Activated effector memory CD4-positive, alpha-beta T cell treated with Interleukin-2 at 50 U/mL for 16 hours (primary cell): ENCODE results near the gene ADGRG2.
"Not testable (repeated sequence)": the region's sequence is repeated elsewhere in the genome, so short reads cannot be mapped to it uniquely, and the experiment has no call there.

ENCODE experiments used
- DNase-seq: peaks from one replicate; pipeline ENCODE4 v3.0.0-alpha.2; 2020

Gene ADGRG2

DNA sequence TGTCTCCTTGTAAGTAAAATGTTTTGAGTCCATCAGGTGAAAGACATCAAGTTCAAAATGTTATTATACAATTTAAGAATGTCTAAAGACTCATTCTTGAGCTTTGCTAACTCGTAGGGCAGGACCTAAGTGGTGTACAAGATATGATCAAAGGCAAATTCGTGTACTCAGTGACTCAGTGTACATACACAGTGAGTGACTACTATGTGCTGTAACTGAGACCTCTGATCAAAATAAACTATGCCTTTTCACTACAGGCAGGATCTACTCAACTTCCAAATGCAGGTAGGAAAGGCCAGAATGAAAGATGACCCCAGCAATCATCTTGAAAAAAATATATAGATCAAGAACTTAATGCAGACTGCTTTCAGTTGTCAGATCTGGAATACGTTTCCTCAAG, 49.9 kb downstream of the ADGRG2 start:
- DNase-seq = no peak

DNA sequence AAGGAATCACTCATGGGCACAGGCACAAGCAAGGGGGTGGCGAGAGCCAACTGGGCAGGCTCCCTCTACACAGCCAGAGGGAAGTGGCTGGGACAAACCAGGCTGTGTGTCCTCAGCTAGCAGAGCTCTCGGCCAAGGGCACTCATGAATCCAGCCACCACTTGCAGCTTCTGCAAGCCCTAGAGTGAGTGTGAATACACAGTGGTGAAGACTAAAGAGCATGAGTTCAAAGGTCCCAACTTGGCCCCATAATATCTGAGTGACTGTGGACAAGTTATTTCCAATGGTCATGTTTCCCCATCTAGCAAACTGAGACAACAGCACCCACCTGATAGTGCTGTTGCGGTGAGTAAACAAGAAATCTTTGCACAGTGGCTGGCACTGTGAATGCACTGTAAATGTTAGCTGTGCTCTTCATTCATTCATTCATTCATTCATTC, 51.7 kb downstream of the ADGRG2 start:
- no peak for DNase-seq

DNA sequence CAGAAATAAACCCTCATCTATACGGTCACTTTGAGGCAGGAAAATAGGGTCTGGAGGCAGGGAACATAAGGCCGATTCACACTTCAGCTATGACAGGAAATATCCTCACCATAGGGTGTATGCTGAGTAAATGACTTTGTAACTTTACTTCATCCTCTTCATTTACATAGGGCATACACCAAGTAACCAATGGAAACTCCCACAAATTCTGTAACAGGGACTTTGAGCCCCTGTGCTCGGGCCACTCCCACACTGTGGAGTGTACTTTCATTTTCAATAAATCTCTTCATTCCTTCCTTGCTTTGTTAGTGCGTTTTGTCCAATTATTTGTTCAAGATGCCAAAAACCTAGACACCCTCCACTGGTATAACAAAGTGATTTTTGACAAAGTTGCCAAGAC, 55.3 kb downstream of the ADGRG2 start:
- DNase-seq = not testable (repeated sequence)

DNA sequence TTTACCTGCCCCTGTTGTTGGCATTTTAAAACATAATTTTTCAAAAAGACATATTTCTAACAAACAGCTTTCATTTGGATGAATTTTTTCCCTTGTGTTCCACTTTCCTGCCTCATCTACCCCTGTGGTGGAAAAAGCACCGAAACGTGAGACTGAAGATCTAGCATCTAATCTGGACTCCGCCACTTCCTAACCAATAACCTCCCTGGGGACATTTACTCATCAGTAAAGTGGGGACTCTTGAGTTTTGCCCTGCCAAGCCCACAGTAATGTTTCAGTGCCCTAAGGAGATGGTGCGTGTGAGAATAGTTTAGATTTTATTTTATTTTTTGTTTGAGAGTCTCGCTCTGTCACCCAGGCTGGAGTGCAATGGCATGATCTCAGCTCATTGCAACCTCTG, 56.7 kb downstream of the ADGRG2 start:
- no peak for DNase-seq

DNA sequence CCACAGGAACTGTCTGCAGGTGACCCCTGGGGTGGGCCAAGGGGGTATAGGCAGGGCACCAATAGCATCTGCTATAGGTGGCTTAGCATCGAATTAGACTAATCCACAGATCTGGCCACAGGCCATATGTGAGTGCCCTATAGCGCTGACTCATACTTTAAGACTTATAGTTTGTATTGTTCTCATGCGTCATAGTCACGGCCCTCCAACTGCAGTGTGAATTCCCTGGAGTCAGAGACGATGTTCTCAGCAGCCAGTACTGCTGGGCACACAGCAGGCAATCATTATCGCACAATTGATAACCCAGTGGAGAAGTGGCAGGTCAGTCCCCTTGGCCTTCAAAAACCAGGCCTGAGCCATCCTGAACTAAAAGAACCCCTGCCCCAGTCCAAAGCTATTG, 58.1 kb downstream of the ADGRG2 start:
- no peak for DNase-seq

DNA sequence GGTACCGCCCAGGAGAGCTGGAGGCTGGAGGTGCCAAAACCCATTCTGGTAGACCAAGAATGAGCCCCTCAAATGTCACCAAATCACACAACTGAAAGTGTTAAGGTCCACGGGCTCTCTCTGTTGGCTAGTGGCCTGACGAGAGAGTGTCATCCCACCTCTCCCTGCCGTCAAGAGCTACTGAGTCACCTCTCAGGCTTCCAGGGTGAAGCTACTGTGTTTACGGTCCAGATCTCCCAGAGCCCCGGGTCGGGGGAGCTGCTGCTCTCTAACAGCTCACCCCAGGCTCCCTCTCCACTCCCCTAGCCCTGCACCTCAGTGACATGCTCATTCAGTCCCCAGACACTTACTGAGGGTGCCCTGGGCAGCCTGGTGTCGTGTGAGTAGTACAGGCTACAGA, 59.2 kb downstream of the ADGRG2 start:
- DNase-seq = no peak

DNA sequence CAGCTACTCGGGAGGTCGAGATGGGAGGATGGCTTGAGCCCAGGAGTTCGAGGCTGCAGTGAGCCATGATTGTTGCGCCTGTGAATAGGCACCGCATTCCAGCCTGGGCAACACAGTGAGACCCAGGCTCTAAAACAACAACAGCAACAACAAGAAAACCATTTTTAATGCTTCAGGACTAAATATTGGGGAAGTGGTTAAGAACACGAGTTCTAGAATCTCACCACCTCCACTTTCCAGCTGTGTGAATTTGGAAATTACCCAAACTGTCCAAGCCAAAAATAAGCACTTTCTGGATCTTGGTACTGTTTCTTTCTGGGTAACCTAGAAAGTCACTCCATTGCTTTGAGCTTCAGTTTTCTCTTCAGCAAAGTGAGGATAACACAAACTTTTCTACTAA, 63.2 kb downstream of the ADGRG2 start:
- DNase-seq = no peak

DNA sequence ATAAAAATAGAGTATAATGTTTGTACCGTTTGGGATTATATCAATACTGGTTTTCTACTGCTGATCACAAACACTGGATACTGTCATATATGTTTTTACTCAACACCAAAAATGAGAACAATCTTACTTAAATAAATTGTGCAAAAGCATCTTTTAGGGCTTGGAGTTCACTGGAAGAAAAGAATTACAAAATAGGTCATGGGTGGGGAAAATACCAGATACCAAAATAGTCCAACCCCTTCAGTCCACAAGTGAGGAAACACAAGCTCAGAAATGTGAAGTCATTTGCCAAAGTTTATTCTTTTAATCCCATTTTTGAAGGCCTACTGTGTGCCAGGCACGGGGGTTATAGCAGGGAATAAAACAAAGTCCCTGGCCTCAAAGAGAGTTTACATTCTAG, 64.4 kb downstream of the ADGRG2 start:
- no peak for DNase-seq

DNA sequence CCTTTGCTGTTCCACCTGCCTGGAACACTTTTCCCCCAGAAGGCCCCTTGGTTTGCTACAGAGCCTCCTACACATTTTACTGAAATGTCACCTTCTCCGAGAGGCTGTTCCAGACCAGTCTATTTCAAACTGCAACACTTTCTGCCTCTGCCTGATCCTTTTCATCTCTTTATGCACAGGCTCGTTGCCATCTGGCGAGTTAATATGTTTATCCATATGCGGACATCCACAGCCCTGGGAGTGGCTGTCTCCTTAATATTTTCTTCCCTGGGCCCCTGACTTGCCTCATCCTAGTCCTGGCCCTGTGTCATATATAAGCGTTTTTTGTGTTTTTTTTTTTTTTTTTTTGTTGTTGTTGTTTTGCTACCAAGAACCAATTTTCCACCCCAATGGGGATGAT, 73.2 kb downstream of the ADGRG2 start:
- no peak for DNase-seq

DNA sequence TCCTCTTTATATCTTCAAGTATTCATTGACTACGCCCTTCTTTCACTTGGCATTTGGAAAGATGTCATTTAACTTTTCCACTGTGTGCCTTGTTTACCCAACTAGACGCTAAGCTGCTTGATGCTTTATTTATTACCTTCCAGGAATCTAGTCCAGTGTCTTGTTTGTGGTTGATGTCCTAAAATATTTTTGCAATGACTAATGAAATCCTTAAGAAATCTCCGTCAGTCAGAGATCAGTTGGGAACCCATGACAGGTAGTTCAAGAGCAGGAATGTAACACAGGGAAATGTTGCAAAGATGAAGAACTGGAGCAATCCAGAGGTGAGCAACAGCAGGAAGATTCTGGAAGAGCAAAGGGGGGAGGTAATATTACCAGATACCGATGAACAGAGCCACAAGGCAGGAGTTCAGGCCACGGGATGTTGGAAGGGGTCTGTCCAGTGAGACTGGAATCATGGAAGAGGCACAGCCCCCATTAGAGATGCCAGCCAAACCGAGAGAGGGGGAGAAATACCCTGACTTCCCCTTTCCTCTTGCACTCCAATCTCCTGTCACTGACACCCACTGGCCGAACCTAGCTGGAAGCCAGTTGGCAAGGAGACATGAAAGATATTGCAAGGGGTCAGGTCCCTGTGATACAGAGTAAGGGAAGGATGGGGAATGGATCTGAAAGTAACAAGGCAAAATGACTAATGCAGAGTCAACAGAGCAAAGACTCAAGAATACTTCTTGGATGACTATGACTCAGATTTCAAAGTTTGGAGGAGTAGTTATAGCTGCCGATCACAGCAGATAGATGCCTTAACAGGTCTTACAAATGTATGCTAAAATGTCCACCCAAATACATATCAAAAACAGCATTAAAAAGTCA, 75.7 kb downstream of the ADGRG2 start:
- DNase-seq = no peak

DNA sequence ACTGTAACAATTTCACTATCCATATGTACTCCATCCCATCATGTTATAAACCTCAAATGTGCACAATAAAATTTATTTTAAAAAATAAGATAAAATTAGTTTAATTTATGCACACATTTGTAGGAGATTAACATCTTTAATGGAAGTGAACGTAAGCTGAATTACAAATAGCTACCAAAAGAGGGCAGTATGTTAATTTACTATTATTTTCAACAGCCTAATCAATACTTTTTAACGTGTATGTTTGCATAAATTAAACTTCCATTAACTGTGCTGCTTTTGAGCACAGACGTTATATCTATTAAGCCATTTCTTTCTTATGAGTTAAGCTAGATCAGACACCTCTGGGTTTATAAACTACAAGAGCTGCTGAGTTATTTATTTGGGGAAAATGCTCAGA, 81.9 kb downstream of the ADGRG2 start:
- no peak for DNase-seq

DNA sequence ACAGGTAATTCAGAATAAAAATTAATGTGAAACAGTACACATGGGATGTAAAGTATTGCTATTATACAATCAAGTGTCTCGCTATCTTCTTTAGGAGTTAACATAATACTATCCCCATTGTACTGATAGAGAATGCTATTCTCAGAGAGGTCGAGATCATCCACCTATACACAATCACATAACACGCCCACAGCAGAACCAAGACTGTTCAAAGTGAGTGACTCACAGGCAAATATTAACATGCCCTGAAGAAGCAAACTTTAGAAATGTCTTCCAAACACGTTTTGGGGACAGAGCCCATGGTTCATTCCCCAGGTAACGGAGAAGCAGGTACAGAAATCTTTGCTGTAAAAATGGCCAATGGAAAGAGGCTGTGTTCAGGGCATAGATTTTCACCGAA, 88.2 kb downstream of the ADGRG2 start:
- DNase-seq = no peak

DNA sequence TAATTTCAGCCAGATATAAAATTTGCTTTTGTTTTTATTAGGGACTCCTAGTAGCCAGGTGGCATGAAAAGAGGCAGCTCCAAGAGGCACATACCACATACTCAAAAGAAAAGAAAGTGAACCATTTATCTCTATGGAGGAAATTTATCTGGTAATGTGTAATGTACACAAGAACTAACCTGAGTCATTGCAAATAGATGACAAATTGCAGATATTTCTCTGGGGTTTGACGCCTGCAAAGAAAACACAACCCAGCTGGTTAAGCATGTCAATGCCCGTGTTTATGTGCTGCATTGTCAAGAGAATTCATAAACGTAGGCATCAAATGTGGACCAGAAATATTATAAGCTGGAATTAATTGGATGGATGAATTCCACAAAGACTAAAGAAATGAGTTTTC, 91.5 kb downstream of the ADGRG2 start:
- no peak for DNase-seq

DNA sequence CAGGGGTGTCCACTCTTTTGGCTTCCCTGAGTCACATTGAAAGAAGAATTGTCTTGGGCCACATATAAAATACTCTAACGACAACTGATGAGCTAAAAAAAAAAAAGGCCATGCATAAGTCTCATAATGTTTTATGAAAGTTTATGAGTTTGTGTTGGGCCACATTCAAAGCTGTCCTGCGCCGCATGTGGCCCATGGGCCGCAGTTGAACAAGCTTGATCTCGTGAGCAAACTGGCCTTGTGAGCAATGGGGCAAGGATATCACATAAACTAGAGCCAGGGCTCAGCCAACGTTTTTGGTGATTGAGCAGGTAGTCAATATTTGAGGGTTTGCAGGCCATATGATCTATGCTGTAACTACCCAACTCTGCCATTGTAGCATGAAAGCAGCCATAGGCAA, 93.7 kb downstream of the ADGRG2 start:
- DNase-seq = no peak

DNA sequence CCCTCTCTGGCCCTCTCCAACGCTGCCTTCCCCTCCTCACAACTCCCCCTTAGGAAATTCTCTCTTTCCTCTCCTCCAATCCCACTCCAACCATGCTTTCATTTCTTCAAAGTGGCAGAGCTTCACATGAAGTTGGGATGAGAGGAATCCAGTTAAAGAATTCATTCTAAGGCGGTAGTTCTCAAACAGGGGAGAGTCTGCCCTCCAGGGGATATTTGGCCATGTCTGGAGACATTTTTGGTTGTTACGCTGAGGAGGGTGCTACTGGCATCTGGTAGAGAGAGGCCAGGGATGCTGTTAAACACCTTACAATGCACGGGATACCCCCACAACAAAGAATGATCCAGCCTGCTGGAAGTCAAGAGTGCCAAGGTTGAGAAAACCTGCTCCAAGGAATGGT, 97.9 kb downstream of the ADGRG2 start:
- no peak for DNase-seq

DNA sequence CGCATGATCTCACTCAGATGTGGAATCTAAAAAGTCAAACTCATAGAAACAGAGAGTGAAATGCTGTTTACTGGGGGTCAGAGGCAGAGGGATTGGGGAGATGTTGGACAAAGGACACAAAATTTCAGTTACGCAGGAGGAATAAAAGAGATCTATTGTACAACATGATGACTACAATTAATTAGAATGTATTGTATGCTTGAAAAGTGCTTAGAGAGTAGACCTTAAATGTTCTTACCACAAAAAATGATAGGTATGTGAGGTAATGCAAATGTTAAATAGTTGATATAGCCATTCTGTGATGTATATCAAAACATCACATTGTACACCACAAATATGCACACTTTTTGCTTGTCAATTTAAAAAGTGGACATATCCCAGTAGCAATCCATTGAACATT, 102.3 kb downstream of the ADGRG2 start:
- no peak for DNase-seq

DNA sequence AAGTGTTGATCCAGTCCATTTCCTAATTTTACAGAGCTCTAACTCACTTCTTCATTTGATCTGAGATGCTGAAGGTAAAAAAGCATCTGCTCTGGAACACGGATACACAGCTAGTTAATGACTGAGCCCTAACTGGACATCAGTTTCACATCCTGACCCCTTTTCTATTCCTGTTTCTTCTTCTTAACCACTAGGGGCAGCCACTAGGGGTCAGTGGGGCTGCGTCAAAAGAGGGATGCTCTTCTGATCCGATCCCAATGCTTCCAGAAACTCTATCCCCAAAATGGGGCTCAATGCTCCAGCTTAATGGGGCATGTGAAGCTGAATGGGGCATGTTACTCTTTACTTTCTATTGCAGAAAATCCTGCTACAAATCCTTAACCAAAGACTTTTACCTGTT, 105.0 kb downstream of the ADGRG2 start:
- no peak for DNase-seq

DNA sequence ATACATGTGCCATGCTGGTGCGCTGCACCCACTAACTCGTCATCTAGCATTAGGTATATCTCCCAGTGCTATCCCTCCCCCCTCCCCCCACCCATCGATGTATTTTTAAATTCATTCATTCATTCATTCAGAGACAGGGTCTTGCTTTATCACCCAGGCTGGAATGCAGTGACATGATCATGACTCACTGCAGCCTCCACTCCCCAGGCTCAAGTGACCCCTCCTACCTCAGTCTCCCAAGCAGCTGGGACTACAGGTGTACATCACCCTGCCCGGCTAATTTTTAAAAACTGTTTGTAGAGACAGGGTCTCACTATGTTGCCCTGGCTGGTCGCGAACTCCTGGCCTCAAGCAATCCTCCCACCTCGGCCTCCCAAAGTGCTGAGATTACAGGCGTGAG, 105.7 kb downstream of the ADGRG2 start:
- not testable (repeated sequence) for DNase-seq

DNA sequence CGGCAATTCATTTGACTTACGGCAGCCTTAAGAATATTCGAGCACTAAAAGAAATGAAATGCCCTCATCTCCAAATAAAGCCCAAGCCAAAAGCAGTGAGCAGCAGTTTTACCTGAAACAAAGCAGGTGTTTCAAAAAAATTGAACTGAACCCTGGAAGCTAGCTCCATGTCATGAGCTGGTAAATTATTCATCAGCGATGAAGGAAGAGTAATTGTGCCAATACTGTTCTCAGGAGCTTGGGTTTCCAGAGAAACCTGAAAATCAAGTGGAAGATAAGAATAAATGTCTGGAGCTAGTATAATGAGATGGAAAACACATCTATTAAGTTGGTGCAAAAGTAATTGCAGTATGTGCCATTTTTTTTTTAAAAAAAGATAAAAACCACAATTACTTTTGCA, 114.4 kb downstream of the ADGRG2 start:
- no peak for DNase-seq

DNA sequence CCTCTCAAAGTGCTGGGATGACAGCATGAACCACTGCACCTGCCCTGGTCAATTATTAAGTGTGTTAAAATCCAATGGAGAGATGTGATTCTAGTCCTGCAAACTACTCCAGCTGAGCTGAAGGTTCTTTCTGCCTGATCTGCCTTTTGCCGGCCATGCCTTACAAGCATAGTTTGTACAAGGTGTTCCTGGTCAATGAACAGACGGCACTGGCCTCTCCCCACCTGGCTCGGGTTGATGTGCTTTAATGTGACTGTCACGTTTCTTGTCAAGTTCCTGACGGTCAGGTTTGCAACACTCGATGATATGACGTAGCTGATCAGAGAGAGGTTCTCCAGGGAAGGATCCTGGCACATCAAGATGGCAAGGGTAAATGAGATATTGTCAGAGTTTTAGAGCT, 115.3 kb downstream of the ADGRG2 start:
- DNase-seq = no peak

DNA sequence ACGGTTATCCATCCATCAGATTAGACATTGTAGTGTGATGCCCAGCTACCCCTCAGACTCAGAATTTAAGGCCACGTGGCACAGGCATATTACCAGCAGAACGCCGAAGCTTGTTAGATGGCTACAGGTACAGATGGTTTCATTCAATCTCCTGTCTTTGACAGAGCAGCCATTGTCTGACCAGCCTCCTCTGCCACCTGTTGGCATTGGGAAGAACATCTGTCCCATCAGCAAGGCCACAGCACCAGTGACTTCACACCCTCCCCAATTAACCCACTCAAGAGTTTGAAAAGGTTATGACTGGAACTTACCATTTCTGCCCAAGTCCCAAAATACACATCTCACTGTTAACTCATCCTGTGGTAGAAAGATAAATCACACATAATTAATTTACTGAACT, 116.4 kb downstream of the ADGRG2 start:
- no peak for DNase-seq

DNA sequence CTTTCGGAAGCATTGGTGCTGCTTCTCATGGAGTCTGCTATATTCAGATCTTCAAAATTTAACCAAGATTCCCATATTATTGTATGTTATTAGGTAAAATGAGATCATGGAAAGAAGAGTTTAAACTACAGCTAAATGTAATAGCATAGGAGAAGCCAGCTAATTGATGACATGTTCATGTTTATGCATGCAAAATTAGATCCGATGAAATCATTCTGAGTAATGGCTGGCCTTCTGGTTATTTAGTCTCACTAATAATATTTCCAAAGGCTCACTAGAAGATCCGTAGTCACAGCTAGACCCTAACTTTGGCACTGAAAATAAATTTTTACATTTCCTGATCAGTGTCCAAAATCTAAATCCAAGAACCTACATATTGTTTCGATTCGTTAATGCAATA, 118.5 kb downstream of the ADGRG2 start:
- DNase-seq = no peak

DNA sequence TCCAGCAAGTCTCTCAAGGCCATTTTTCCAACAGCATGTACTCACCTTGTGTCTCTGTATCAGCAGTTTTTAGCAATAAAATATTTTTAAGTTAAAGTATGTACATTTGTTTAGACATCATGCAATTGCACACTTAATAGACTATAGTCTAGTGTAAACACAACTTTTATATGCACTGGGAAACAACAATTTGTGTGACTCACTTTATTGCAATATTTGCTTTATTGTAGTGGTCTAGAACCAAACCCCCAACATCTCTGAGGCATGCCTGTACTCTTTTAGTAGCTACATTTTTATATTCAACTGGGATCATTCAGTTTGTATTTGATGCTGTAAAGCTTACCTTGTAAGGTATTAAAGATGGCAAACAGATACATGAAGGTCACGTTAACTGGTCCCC, 123.6 kb downstream of the ADGRG2 start:
- no peak for DNase-seq

DNA sequence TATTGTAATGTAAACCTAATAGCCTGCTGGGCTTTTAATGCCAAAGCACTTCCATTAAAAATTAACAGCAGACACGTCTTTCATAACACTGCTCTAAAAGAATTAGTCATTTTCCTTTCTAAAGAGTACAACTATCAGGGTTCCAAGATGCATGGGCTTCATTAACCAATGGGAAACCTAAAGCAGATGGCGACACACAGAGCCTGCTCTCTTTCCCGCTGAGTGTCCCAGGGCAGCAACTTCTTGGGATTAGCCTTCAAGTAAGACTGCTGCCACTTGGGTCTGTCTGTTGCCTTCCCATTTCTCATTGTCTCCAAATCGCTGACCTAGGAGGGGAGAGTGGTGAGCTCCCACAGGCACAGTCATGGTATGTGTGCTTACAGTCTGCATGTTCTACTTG, 124.4 kb downstream of the ADGRG2 start:
- DNase-seq = no peak

DNA sequence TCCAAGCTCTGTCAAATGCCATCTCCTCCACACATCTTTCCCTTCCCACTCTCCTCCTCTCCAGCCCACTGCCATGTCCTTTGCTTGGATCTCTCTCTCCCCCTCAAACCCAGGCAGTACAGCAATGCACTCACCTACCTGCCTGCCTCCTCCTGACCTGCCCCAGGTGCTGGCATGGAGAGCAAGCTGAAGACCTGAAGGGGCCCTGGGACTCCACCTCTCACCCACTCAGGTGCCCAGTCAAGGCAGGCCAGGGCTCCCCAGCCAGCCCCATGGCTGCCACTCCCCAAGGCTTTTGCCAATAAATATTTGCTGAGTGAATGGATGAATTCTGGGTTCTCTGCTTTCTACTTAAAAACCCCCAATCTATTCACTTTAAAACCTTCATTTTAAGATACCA, 125.7 kb downstream of the ADGRG2 start:
- no peak for DNase-seq
